ENCODE data around the gene BRI3BP. TPM values are rescaled to one million over a fixed set of nuclear protein-coding genes. Genes with fewer than 3 reads are reported as not detected.

Gene BRI3BP
- polyA plus RNA-seq, 2 donors = 3.2 to 5.3 TPM

DNA sequence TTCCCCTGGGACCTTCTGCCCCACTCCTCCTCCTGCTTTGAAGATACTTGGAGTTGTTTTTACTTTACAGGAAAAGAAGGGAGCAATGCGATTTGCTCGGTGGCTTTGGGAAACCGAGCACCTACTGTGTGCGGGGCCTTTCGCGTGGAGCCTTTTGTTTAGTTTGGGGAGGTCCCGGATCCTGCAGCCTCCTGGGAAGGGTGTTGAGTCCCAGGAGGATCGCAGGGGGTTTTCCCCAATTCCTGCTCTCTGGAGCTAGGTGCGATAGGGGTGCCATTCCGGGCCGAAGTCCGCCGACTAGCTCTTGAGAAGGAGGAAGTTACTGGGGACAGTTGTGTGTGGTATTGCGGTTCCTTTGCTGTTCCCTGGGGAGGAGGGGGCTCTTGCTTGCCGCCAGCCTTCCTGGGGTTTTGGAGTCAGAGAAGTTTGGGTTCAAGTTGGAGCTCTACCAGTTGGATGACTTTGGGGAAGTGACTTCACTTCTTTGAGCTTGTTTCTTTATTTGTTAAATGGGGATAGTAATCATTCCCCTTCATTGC lies 1.1 kb downstream of the BRI3BP start:
- Histone ChIP-seq H3K36me3 (ENCODE audit: control insufficient read depth in 2 of 2, insufficient read depth in 2 of 2, low read length in 1 of 2) (no peaks in the 10 kb centered on the region), H3K27me3 (ENCODE audit: control insufficient read depth in 1 of 2, insufficient read depth in 2 of 2, low read length in 2 of 2) (no peaks in the 10 kb centered on the region), H3K27ac (ENCODE audit: low read depth in 2 of 2, low read length in 1 of 2) (peak overlapping the region; percentile 9 to 61), H3K9me3 (ENCODE audit: control insufficient read depth in 2 of 2, insufficient read depth in 1 of 2, low read depth in 1 of 2, low read length in 1 of 2) (no peaks in the 10 kb centered on the region), H3K4me3 (ENCODE audit: low read depth in 1 of 2, low read length in 2 of 2) (peak overlapping the region; percentile 76 to 85), H3K4me1 (ENCODE audit: control insufficient read depth in 2 of 2, insufficient read depth in 2 of 2, low read length in 1 of 2) (peaks cover 0 to 4% of the 10 kb centered on the region in 2 donors)
- WGBS, 2 donors = 9 to 10% methylated on average over 15 of the region's 15 CpGs

DNA sequence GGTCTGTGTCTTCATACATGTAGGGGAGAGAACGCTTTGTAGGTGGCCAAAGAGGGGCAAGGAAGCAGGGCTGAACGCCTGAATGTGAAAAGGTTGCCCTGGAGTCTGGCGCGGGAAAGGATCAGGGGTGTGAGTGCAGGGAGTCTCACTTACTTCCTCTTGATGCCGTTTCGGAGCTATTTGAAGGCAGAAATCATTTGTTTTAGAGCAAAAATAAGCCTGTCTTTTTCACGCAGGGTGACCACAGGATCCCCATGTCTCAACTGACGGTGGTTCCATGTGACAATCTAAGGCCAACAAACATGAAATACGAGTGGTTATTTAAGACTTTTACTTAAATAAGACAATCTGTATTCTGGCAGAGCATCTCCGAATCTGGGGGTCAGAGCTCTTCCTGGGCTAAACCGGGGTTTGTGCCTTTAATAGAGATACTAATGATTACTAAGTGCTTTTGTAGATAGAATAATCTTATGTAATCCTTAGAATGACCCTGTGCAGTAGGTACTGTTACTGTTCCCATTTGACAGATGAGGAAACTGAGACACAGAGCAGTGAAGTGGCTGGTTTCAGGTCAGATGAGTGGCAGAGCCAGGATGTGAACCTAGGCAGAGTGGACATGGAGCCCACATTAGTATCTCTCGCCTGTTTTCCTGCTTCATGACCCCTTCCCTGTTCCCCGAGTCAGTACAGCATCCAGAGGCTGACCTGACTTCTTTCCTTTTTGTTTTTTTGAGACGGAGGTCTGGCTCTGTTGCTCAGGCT lies 1.9 kb downstream of the BRI3BP start:
- H3K4me1 ChIP-seq (ENCODE audit: control insufficient read depth in 2 of 2, insufficient read depth in 2 of 2, low read length in 1 of 2) = peaks cover 0 to 4% of the 10 kb centered on the region in 2 donors
- no peaks in the 10 kb centered on the region for H3K27me3 ChIP-seq (ENCODE audit: control insufficient read depth in 1 of 2, insufficient read depth in 2 of 2, low read length in 2 of 2)
- WGBS, 2 donors = 71 to 81% methylated on average over 14 of the region's 14 CpGs
- no peak overlapping the region for H3K27ac ChIP-seq (ENCODE audit: low read depth in 2 of 2, low read length in 1 of 2)
- peak overlapping the region in 1 of 2 donors; percentile 85 for H3K4me3 ChIP-seq (ENCODE audit: low read depth in 1 of 2, low read length in 2 of 2)
- no peaks in the 10 kb centered on the region for H3K36me3 ChIP-seq (ENCODE audit: control insufficient read depth in 2 of 2, insufficient read depth in 2 of 2, low read length in 1 of 2)
- H3K9me3 ChIP-seq (ENCODE audit: control insufficient read depth in 2 of 2, insufficient read depth in 1 of 2, low read depth in 1 of 2, low read length in 1 of 2) = no peaks in the 10 kb centered on the region

DNA sequence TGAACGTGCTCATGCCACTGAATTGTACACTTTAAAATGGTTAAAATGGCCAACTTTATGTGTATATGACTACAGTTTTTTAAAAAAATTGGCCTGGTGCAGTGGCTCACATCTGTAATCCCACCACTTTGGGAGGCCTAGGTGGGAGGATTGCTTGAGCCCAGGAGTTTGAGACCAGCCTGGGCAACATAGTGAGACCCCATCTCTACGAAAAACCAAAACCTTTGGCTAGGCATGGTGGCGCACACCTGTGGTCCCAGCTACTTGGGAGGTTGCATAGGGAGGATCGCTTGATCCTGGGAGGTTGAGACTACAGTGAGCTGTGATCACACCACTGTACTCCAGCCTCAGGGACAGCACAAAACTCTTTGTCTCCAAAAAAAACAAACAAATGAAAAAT lies 5.3 kb downstream of the BRI3BP start:
- Histone ChIP-seq H3K4me1 (ENCODE audit: control insufficient read depth in 2 of 2, insufficient read depth in 2 of 2, low read length in 1 of 2) (peaks cover 0 to 4% of the 10 kb centered on the region in 2 donors), H3K36me3 (ENCODE audit: control insufficient read depth in 2 of 2, insufficient read depth in 2 of 2, low read length in 1 of 2) (no peaks in the 10 kb centered on the region), H3K9me3 (ENCODE audit: control insufficient read depth in 2 of 2, insufficient read depth in 1 of 2, low read depth in 1 of 2, low read length in 1 of 2) (no peaks in the 10 kb centered on the region), H3K27ac (ENCODE audit: low read depth in 2 of 2, low read length in 1 of 2) (no peak overlapping the region), H3K4me3 (ENCODE audit: low read depth in 1 of 2, low read length in 2 of 2) (no peak overlapping the region), H3K27me3 (ENCODE audit: control insufficient read depth in 1 of 2, insufficient read depth in 2 of 2, low read length in 2 of 2) (no peaks in the 10 kb centered on the region)
- 90 to 96% methylated on average over 4 of the region's 4 CpGs for WGBS, 2 donors

- WGBS, 2 donors = 98% methylated on average over 3 of the region's 3 CpGs
- H3K4me3 ChIP-seq (ENCODE audit: low read depth in 1 of 2, low read length in 2 of 2) = no peak overlapping the region
- H3K36me3 ChIP-seq (ENCODE audit: control insufficient read depth in 2 of 2, insufficient read depth in 2 of 2, low read length in 1 of 2) = peaks cover 0 to 2% of the 10 kb centered on the region in 2 donors
- H3K27me3 ChIP-seq (ENCODE audit: control insufficient read depth in 1 of 2, insufficient read depth in 2 of 2, low read length in 2 of 2) = no peaks in the 10 kb centered on the region
- no peaks in the 10 kb centered on the region for H3K4me1 ChIP-seq (ENCODE audit: control insufficient read depth in 2 of 2, insufficient read depth in 2 of 2, low read length in 1 of 2)
- H3K27ac ChIP-seq (ENCODE audit: low read depth in 2 of 2, low read length in 1 of 2) = no peak overlapping the region
- H3K9me3 ChIP-seq (ENCODE audit: control insufficient read depth in 2 of 2, insufficient read depth in 1 of 2, low read depth in 1 of 2, low read length in 1 of 2) = no peaks in the 10 kb centered on the region
Observed at GRCh38 chr12:125001636-125002035, 8.2 kb downstream of the BRI3BP start.

DNA sequence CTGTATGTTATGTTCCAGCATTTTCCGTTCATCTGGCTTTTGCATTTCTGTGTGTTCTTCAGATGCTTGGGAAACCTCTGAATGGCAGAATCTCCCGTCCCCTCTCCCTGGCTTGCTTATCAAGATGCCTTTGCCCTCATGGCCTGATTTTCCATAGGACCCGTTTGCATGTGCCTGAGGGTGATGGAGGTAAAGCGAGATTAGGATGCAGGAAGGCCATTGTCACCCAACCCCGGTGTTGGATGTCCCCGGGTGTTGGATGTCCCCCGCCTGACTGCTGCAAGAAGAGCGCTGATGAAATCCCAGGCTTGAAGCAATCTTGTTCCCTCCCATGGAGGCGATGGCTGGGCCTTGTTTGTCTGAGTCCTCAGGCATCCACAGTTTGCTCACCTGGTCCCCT lies 9.6 kb downstream of the BRI3BP start:
- no peak overlapping the region for H3K4me3 ChIP-seq (ENCODE audit: low read depth in 1 of 2, low read length in 2 of 2)
- H3K4me1 ChIP-seq (ENCODE audit: control insufficient read depth in 2 of 2, insufficient read depth in 2 of 2, low read length in 1 of 2) = no peaks in the 10 kb centered on the region
- 87 to 94% methylated on average over 9 of the region's 9 CpGs for WGBS, 2 donors
- no peak overlapping the region for H3K27ac ChIP-seq (ENCODE audit: low read depth in 2 of 2, low read length in 1 of 2)
- no peaks in the 10 kb centered on the region for H3K27me3 ChIP-seq (ENCODE audit: control insufficient read depth in 1 of 2, insufficient read depth in 2 of 2, low read length in 2 of 2)
- no peaks in the 10 kb centered on the region for H3K9me3 ChIP-seq (ENCODE audit: control insufficient read depth in 2 of 2, insufficient read depth in 1 of 2, low read depth in 1 of 2, low read length in 1 of 2)
- peaks cover 0 to 2% of the 10 kb centered on the region in 2 donors for H3K36me3 ChIP-seq (ENCODE audit: control insufficient read depth in 2 of 2, insufficient read depth in 2 of 2, low read length in 1 of 2)

GRCh38 chr12:125004621-125005020 lies 11.2 kb downstream of the BRI3BP start:
- Histone ChIP-seq H3K27ac (ENCODE audit: low read depth in 2 of 2, low read length in 1 of 2) (no peak overlapping the region), H3K27me3 (ENCODE audit: control insufficient read depth in 1 of 2, insufficient read depth in 2 of 2, low read length in 2 of 2) (no peaks in the 10 kb centered on the region), H3K9me3 (ENCODE audit: control insufficient read depth in 2 of 2, insufficient read depth in 1 of 2, low read depth in 1 of 2, low read length in 1 of 2) (no peaks in the 10 kb centered on the region), H3K4me1 (ENCODE audit: control insufficient read depth in 2 of 2, insufficient read depth in 2 of 2, low read length in 1 of 2) (no peaks in the 10 kb centered on the region), H3K4me3 (ENCODE audit: low read depth in 1 of 2, low read length in 2 of 2) (no peak overlapping the region), H3K36me3 (ENCODE audit: control insufficient read depth in 2 of 2, insufficient read depth in 2 of 2, low read length in 1 of 2) (peaks cover 0 to 2% of the 10 kb centered on the region in 2 donors)
- WGBS, 2 donors = 93 to 98% methylated on average over 6 of the region's 6 CpGs

GRCh38 chr12:125005652-125006051 lies 12.2 kb downstream of the BRI3BP start:
- peaks cover 0 to 2% of the 10 kb centered on the region in 2 donors for H3K36me3 ChIP-seq (ENCODE audit: control insufficient read depth in 2 of 2, insufficient read depth in 2 of 2, low read length in 1 of 2)
- no peak overlapping the region for H3K27ac ChIP-seq (ENCODE audit: low read depth in 2 of 2, low read length in 1 of 2)
- no peaks in the 10 kb centered on the region for H3K4me1 ChIP-seq (ENCODE audit: control insufficient read depth in 2 of 2, insufficient read depth in 2 of 2, low read length in 1 of 2)
- WGBS, 2 donors = 88 to 92% methylated on average over 14 of the region's 14 CpGs
- H3K9me3 ChIP-seq (ENCODE audit: control insufficient read depth in 2 of 2, insufficient read depth in 1 of 2, low read depth in 1 of 2, low read length in 1 of 2) = no peaks in the 10 kb centered on the region
- no peaks in the 10 kb centered on the region for H3K27me3 ChIP-seq (ENCODE audit: control insufficient read depth in 1 of 2, insufficient read depth in 2 of 2, low read length in 2 of 2)
- no peak overlapping the region for H3K4me3 ChIP-seq (ENCODE audit: low read depth in 1 of 2, low read length in 2 of 2)

DNA sequence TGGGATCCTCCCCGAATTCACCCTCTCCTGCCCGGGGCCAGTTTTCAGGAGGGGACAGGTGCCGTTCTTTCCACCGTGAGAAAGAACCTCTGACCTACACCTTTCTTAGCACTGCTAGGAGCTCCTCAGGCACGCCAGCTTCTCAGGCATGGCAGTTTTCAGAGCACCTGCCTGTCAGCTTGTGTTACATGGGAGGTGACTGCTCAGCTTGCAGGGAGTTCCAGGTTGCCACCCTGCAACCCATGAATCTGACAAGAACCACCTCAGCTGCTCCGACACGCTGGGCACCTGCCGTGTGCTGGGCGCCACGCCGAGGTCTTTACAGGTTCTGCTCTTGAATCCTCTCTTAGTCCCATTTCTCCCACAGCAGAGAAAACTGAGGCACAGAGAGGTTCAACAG lies 12.9 kb downstream of the BRI3BP start:
- peaks cover 0 to 2% of the 10 kb centered on the region in 2 donors for H3K36me3 ChIP-seq (ENCODE audit: control insufficient read depth in 2 of 2, insufficient read depth in 2 of 2, low read length in 1 of 2)
- H3K27ac ChIP-seq (ENCODE audit: low read depth in 2 of 2, low read length in 1 of 2) = no peak overlapping the region
- no peaks in the 10 kb centered on the region for H3K27me3 ChIP-seq (ENCODE audit: control insufficient read depth in 1 of 2, insufficient read depth in 2 of 2, low read length in 2 of 2)
- no peak overlapping the region for H3K4me3 ChIP-seq (ENCODE audit: low read depth in 1 of 2, low read length in 2 of 2)
- 94 to 96% methylated on average over 11 of the region's 11 CpGs for whole genome bisulfite sequencing, 2 donors
- no peaks in the 10 kb centered on the region for H3K9me3 ChIP-seq (ENCODE audit: control insufficient read depth in 2 of 2, insufficient read depth in 1 of 2, low read depth in 1 of 2, low read length in 1 of 2)
- no peaks in the 10 kb centered on the region for H3K4me1 ChIP-seq (ENCODE audit: control insufficient read depth in 2 of 2, insufficient read depth in 2 of 2, low read length in 1 of 2)

GRCh38 chr12:125013816-125014442 lies 20.5 kb downstream of the BRI3BP start:
- Histone ChIP-seq H3K9me3 (ENCODE audit: control insufficient read depth in 2 of 2, insufficient read depth in 1 of 2, low read depth in 1 of 2, low read length in 1 of 2) (no peaks in the 10 kb centered on the region), H3K36me3 (ENCODE audit: control insufficient read depth in 2 of 2, insufficient read depth in 2 of 2, low read length in 1 of 2) (peaks cover 0 to 35% of the 10 kb centered on the region in 2 donors), H3K4me3 (ENCODE audit: low read depth in 1 of 2, low read length in 2 of 2) (no peak overlapping the region), H3K4me1 (ENCODE audit: control insufficient read depth in 2 of 2, insufficient read depth in 2 of 2, low read length in 1 of 2) (no peaks in the 10 kb centered on the region), H3K27me3 (ENCODE audit: control insufficient read depth in 1 of 2, insufficient read depth in 2 of 2, low read length in 2 of 2) (no peaks in the 10 kb centered on the region), H3K27ac (ENCODE audit: low read depth in 2 of 2, low read length in 1 of 2) (no peak overlapping the region)
- 63 to 83% methylated on average over 14 of the region's 14 CpGs for WGBS, 2 donors
